ENCODE data around the gene ERG28.

Gene ERG28

GRCh38 chr14:75660630-75661498, at the start of gene ERG28, which contains the start of gene TTLL5 (continued):
- TF ChIP-seq PRDM1 (tag by site-specific recombination; IDR thresholded peaks at IDR 0.05) (no peak), ZNF366 (tag by site-specific recombination; conservative IDR thresholded peaks at IDR 0.05) (peak; percentile 41; the same call in 1 of the 2 replicates), ZBTB20 (tag by site-specific recombination; IDR thresholded peaks at IDR 0.05) (peak; percentile 99), INSM2 (tag by site-specific recombination; IDR thresholded peaks at IDR 0.05) (no peak), KLF16 (tag by site-specific recombination; IDR thresholded peaks at IDR 0.05) (no peak), ZNF792 (tag by site-specific recombination; IDR thresholded peaks at IDR 0.05) (no peak), IKZF3 (tag by site-specific recombination; IDR thresholded peaks at IDR 0.05) (no peak; the same call in 1 of the 2 replicates), ZNF639 (tag by site-specific recombination; IDR thresholded peaks at IDR 0.05) (no peak), BCL11B (tag by site-specific recombination; IDR thresholded peaks at IDR 0.05; ENCODE audit: low read depth) (no peak), ZNF560 (tag by site-specific recombination; IDR thresholded peaks at IDR 0.05; ENCODE audit: borderline replicate concordance) (no peak), ZNF394 (tag by site-specific recombination; IDR thresholded peaks at IDR 0.05; ENCODE audit: borderline replicate concordance) (peak; percentile 99), GFI1B (tag by site-specific recombination; IDR thresholded peaks at IDR 0.05) (no peak), CTCF (tag by site-specific recombination; IDR thresholded peaks at IDR 0.05) (no peak), KLF1 (tag by site-specific recombination; IDR thresholded peaks at IDR 0.05) (no peak), PRDM6 (tag by site-specific recombination; IDR thresholded peaks at IDR 0.05) (no peak), ZNF341 (tag by site-specific recombination; IDR thresholded peaks at IDR 0.05; ENCODE audit: low read depth) (peak; percentile 71), ZNF248 (tag by site-specific recombination; IDR thresholded peaks at IDR 0.05) (no peak), ZNF18 (tag by site-specific recombination; IDR thresholded peaks at IDR 0.05) (no peak), SP3 (tag by site-specific recombination; IDR thresholded peaks at IDR 0.05) (peak; percentile 77), AEBP2 (tag by site-specific recombination; IDR thresholded peaks at IDR 0.05; ENCODE audit: borderline replicate concordance) (no peak), ZSCAN5A (tag by site-specific recombination; IDR thresholded peaks at IDR 0.05) (no peak), ZNF658 (tag by site-specific recombination; IDR thresholded peaks at IDR 0.05) (no peak), ZNF664 (tag by site-specific recombination; IDR thresholded peaks at IDR 0.05) (no peak), ZNF623 (tag by site-specific recombination; IDR thresholded peaks at IDR 0.05) (no peak), ZNF600 (tag by site-specific recombination; IDR thresholded peaks at IDR 0.05) (peak; percentile 58; the same call in 1 of the 2 replicates), KLF9 (tag by site-specific recombination; IDR thresholded peaks at IDR 0.05; ENCODE audit: low read depth) (peak; percentile 38; the same call in 1 of the 2 replicates)

Data from HEK293 (cell line).